Mucosa of gallbladder (tissue), 1 donor: Measurements from ENCODE around the gene CUX1. TPM values are rescaled to one million over a fixed set of nuclear protein-coding genes. Genes with fewer than 3 reads are reported as not detected.
"Not testable (repeated sequence)": the region's sequence is repeated elsewhere in the genome, so short reads cannot be mapped to it uniquely, and the experiment has no call there.

Experiments used
- DNase-seq: peaks from one replicate; pipeline ENCODE4 v3.0.0-alpha.2; 2020; ENCODE audit warnings: low spot score
- total RNA-seq: library from RNA; stranded (reverse); gene quantifications from one replicate; pipeline ENCODE4 v1.2.1, GENCODE V29; 2021
- donor health status: DM: no; HTN: no; CAD: no.

Gene CUX1
- total RNA-seq, 1 donor from 2014 or later: 129 TPM

- no peak for DNase-seq
These were observed 97.6 kb downstream of the CUX1 start for GRCh38 chr7:101915000-101915399.

DNA sequence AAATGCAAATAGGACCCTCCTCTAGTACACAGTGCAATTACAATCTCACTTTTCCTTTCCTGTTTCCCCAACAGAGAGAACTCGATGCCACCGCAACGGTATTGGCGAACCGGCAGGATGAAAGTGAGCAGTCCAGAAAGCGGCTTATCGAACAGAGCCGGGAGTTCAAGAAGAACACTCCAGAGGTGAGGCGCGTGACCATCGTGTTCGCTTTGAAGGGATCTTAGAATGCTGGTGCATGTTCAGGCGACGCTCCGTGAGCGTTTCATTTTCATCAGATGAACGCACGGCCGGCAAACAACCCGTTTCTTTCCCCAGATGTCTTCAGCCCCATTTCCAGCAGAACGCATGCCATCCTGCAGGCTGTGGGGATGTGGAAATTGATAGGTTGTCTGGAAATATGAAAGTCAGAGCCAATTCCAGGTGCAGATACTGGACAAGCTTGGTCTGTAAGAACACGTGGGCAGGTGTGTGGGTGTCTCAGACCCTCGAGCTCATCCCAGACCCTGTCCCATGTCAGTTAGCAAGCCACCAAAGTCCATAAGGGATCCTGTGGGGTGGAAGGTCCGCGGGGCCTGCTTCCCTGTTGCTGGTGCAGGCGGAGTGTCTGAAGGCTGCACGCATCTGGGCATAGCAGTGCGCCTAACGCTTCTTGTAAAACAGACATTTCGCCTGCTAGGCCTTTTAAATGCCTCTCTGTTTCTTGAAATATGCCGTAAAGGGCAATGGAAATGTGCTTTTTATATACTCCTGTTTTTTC lies 98.8 kb downstream of the CUX1 start:
- no peak for DNase-seq

DNA sequence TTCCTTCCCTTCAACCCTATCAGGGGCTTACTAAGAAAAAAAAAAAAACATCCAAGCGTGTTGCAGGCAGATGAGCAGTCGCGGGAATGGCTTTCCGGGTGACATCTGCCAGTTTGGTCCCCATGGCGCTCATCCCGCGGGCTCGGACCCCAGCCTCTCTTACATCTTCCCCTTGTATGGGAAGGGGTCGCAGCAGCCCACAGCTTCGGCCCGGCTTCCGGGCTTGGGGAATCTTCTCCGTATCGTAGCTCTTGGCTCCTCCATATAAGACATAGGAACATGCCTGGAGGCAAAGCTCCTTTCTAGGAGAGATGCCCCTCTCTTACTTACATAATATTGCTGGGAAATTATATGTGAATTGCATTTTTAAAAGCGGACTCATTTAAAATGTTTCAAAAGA lies 99.5 kb downstream of the CUX1 start:
- no peak for DNase-seq

DNA sequence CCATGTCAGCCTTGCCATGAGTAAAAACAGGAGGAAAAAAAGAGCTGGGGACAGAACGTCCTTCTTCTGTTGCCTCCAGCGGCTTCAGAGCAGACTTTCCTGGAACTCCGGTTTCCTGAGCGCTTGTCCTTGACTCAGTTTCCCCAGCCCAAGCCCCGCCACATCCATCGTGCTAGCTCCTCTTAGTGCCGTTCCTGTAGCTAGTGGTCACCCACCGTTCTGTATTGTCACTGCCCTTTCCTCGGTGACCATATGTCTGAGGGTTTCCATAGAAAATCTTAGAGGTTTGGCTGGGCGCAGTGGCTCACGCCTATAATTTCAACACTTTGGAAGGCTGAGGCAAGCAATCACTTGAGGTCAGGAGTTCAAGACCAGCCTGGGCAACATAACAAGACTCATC lies 100.1 kb downstream of the CUX1 start:
- no peak for DNase-seq

DNA sequence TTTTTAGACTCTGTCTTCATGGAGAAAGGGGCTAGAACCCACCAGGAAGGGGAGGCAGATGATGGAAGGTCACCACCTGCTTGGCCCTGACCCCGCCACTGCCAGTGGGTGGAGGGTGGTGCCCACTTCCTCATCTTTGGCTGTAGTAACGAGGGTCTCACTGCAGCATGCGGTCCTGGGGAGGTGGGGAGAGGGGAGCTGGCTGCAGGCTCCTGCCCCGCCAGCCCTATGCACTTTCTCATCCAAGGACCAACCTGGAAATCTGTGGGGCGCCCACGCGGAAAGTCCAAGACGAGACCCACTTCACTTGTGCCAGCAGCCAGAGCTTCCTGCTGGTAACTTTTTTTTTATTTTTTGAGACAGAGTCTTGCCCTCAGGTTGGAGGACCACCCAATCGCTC lies 101.0 kb downstream of the CUX1 start:
- DNase-seq: no peak

GRCh38 chr7:101919363-101920115 lies 102.1 kb downstream of the CUX1 start:
- no peak for DNase-seq

GRCh38 chr7:101921061-101921460 lies 103.6 kb downstream of the CUX1 start:
- no peak for DNase-seq

- not testable (repeated sequence) for DNase-seq
These were observed 104.4 kb downstream of the CUX1 start for GRCh38 chr7:101921546-101922489.

- DNase-seq: peak; percentile 59
These were observed 105.5 kb downstream of the CUX1 start for GRCh38 chr7:101922631-101923601.

DNA sequence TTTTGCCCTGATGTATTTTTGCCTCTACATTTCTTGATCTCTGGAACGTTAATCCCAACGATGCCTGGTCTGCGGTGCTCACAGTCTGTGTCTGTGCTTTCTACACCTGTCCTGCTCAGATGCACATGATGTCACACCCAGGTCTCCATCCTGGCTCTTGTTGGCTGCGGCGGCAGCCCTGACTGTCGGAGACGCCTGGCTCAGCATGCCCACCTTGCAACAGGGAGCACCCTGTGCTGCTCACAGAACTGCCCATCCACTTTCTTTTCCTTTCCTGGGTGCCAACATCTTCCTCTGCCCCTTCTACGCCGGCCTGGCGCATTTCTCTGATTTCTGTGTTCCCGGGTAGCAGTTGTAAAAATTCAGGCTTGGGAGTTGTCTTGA lies 106.2 kb downstream of the CUX1 start:
- no peak for DNase-seq

DNA sequence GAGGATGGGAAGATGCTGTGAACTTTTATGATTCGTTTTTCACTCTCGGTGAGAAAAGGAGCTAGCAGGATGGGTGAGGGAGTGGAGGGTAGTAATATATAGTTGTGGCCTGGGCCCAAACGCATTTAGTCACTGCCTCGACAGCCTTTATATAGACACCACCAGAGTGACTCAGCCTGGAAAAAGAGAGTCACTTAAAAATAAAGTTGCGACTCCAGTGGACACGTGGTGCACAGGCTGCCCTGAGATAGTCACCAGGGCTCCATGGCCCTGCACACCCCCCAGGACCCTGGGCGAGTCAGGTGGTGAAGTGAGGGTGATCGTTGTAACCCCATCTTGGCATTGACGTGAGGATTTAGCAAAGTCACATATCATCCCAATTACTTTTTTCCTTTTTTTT lies 106.7 kb downstream of the CUX1 start:
- DNase-seq: no peak

GRCh38 chr7:101926265-101926664 lies 108.8 kb downstream of the CUX1 start:
- no peak for DNase-seq

DNA sequence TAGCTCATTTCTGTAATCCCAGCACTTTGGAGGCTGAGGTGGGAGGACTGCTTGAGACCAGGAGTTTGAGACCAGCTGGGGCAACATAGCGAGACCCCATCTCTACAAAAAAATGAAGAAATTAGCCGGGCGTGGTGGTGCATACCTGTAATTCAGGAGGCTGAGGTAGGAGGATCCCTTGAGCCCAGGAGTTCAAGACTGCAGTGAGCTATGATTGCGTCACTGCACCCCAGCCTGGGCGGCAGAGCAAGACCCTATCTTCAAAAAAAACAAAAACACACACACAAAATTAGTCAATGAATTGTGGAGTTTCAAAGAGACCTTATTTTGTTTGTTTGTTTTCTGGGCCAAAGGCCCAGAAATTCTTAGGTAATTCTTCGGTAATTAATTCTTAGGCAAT lies 110.0 kb downstream of the CUX1 start:
- DNase-seq: no peak

GRCh38 chr7:101927802-101928201 lies 110.4 kb downstream of the CUX1 start:
- no peak for DNase-seq

- DNase-seq: no peak
These were observed 111.8 kb downstream of the CUX1 start for GRCh38 chr7:101929256-101929655.

GRCh38 chr7:101929911-101930310 lies 112.5 kb downstream of the CUX1 start:
- not testable (repeated sequence) for DNase-seq

DNA sequence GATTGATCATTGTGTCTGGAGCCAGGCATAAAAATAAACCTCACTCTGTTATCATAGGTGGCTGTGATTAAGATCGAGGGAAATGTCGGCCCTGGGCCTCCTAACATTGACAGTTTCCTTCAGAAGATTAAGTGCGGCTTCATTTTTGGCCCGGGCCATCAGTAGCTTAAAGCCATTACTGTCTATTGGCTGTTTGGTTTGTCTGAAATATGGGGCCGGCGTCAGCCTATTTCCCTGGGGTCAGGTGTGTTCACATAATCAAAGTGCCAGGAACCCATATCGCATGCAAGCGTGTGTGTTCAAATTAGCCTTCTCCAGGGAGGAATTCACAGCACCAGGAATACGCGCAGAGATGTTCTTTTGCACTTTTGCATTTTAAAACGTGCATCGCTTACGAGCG lies 114.7 kb downstream of the CUX1 start:
- DNase-seq: no peak

GRCh38 chr7:101933028-101933427 lies 115.6 kb downstream of the CUX1 start:
- no peak for DNase-seq

DNA sequence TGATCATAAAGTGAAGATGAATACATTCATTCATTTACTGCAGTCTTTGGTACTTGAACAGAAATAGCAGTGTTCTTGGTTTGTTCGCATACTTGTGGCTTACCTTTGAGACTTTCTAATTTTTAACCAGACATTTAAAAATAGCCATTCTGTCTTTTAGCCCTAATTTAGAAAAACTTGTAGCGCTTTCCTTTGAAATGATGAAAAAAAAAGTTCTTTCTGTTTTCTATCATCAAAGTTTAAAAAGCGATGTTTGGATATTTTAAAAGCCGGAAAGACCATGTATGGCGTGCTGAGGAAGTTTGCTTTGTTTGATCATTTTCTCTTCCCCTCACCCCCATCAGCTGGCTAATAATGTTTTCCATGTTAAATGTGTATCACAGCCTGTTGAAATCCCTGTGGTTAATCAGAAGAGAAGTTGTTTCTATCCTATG lies 116.3 kb downstream of the CUX1 start:
- no peak for DNase-seq

DNA sequence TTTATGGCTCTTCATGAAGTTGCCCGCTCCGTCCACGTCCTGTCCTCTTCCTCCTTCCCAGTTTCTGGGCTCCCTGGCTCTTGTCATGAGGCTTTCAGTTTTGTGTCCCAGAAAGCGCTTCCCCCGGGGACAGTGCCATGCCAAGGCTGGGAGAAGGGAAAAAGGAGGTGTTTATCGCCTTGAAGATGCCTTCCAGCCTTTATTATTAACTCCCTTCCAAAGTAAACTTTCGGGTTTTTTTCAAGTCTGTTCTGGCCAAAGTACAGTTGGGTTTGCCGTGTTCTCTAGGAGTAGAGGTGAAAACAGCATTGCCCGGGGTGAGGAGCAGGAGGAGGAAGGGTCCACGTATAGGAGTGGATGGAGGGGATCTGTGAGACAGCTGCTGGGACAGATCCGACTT lies 117.2 kb downstream of the CUX1 start:
- DNase-seq: peak; percentile 39
